Stomach (tissue), 4 donors: ENCODE data around the gene REV3L.

Experiments
- POLR2AphosphoS5 ChIP-seq, 3 donors: sonication (generic); formaldehyde crosslinking; IDR thresholded peaks; one replicate each; pipeline ENCODE4 v1.6.1; 2016; ENCODE audit warnings: antibody characterized with exemption in 3 of 3
- TF ChIP-seq, protein P1 (sequence below), 7 experiments: fragments of 450-650 bp in 4 of 7; fragments of 200-600 bp in 3 of 7; sonication (generic) in 3 of 7; IDR thresholded peaks; one replicate each; pipeline ENCODE4 v1.5.1; 2016 to 2019; ENCODE audit warnings: antibody characterized with exemption in 7 of 7, control low read depth in 2 of 7, mild to moderate bottlenecking in 1 of 7

DNA sequence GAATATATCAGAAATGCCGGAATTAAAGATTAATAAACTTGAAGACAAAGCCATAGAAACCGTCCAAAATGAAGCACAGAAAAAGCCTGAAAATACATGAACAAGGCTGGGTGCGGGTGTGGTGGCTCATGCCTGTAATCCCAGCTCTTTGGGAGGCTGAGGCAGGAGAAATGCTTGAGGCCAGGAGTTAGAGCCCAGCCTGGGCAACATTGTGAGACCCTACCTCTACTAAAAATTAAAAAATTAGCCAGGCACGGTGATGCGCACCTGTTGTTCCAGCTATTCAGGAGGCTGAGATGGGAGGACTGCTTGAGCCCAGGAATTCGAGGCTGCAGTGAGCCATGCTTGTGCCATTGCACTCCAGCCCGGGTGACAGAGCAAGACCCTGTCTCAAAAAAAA, 32.9 kb downstream of the REV3L start:
- TF ChIP-seq, protein P1, sequence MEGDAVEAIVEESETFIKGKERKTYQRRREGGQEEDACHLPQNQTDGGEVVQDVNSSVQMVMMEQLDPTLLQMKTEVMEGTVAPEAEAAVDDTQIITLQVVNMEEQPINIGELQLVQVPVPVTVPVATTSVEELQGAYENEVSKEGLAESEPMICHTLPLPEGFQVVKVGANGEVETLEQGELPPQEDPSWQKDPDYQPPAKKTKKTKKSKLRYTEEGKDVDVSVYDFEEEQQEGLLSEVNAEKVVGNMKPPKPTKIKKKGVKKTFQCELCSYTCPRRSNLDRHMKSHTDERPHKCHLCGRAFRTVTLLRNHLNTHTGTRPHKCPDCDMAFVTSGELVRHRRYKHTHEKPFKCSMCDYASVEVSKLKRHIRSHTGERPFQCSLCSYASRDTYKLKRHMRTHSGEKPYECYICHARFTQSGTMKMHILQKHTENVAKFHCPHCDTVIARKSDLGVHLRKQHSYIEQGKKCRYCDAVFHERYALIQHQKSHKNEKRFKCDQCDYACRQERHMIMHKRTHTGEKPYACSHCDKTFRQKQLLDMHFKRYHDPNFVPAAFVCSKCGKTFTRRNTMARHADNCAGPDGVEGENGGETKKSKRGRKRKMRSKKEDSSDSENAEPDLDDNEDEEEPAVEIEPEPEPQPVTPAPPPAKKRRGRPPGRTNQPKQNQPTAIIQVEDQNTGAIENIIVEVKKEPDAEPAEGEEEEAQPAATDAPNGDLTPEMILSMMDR (IDR thresholded peaks at IDR 0.05) = no peak
- no peak for TF ChIP-seq POLR2AphosphoS5 (IDR thresholded peaks at IDR 0.05)
